DMS53 treated with DMSO at 0.1 percent for 48 hours (cell line): Measurements from ENCODE around the gene SOAT1.

Source experiments
- DNase-seq: peaks from one replicate; lab custom pipeline; 2025; ENCODE audit not compliant: unreplicated experiment; lab: John Stamatoyannopoulos, UW

SOAT1 gene

DNA sequence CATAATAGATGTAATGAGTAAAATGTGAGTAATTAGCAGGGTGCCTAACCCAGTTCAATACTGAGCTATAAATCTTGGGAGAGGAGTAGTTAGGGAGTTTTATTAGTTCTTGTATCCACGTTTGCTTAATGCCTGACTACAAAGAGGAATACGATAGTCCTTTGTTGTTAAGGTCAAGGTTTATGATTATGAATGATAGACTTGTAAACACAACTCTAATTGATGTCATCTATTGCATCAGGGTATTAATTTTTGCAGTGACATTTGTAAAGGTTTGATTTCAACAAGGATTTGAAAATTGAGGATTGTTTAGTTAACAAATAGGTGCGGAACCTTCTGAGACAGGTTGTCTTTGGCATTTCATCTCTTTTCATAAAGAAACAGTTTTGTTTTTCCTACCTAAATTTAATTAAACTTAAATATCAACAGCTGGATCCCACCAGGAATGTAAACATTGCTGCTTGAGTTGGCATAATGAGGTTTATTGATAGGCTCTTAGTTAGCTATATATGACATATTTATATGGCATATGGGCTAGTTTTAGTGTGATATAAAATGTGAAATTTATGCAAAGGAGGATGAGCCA is 9.7 kb downstream of the SOAT1 start:
- DNase-seq = no peak

DNA sequence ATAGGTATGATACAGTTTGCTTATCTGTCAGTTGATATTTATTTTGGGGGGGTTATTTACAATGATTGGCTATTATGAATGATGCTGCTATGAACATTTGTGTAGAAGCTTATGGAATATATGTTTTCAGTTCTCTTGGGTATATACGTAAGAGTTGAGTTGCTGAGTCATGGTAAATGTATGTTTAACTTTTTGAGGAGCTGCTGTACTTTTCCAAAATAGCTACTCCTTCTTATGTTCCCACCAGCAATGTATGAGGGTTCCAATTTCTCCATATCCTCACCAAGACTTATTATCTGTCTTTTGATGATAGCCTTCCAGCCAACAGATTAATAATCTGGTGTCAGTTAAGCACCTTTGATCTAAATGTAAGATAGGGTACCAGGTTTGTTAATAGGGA is 11.9 kb downstream of the SOAT1 start:
- DNase-seq = no peak

DNA sequence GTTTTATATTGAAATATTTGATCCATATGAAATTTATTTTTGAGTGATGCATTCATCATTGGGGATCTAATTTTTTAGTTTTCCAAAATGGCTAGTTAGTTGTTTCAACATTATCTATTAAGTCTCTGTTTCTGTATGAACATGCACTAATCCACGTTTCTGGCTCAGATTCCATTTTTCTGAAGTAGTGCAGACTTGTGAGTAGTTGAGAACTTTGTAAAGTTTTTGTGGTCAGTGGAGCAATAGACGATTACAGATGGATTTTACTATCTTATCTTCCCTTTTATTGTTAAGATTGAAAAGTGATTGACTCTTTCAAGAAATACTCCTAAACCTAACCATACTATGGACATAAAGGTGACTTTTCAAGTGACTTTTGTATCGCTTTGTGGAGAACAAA is 16.7 kb downstream of the SOAT1 start:
- no peak for DNase-seq

DNA sequence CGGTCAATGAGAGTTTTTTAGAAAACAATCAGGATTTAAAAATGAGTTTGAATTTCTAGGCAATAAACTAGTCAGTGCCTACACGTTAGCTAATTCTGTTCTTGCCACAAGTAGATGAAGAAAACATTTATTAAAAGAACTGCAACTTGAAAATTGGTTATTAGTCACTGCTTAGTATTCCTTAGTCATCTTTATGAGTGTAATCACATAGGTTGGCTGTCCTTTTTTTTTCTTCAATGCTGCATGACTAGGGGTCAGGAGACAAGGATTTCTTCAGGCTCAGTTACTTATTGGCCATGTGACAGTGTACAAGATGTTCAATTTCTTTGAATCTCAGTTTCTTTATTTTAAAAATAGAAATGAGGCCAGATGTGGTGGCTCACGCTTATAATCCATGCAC is 17.1 kb downstream of the SOAT1 start:
- DNase-seq = no peak

DNA sequence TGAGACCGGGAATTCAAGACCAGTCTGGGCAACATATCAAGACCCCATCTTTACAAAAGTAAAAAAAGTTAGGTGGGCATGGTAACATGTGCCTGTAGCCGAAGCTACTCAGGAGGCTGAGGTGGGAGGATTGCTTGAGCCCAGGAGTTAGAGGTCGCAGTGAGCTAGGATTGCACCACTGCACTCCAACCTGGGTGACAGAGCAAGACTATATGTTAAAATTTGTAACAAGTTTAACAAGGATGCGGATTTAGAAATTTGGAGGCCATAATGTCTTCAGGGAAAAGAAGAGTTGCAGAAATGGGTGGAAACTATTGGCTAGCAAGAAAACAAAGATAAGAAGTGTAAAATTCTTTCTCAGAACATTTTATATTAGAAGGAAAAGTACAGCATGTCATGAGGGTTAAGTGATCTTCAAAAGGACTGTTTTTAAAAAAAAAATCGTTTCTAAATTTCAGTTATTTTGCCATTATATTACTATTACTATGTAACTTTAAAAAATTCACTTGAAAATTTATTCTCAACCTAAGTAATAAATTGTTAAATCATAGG is 17.6 kb downstream of the SOAT1 start:
- DNase-seq = no peak

DNA sequence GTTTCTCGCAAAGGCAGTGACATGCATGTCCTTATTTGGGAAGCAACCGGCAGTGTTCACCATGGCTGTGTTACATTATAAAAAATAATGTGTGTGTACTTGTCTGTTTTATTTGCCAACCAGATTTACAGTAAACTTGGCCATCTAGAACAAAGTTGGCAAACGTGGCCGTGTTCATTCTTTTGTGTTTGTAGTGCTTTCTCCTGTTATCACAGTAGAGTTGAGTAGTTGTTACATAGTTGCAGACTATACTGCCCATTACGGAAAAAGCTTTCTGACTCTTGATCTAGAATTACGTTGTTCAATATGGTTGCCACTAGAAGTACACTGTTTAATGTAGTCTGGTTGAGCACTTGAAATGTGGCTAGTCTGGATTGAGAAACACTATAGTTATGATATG is 19.4 kb downstream of the SOAT1 start:
- DNase-seq = no peak

DNA sequence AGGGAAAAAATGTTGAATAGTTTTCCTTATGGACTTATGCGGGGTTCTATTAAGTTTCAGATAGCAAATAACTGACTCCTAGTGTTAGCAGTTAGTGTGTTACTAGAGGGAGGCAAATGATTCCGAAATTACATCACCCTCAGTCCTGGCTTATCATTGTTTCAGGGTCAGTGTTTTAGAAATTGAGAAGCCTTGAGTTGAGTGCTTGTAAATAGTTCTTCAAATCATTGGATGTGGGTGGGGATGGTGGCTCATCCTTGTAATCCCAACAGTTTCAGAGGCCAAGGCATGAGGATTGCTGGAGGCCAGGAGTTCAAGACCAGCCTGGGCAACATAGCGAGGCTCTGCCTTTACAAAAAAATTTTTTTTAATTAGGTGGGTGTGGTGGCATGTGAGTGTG is 21.3 kb downstream of the SOAT1 start:
- DNase-seq = no peak

DNA sequence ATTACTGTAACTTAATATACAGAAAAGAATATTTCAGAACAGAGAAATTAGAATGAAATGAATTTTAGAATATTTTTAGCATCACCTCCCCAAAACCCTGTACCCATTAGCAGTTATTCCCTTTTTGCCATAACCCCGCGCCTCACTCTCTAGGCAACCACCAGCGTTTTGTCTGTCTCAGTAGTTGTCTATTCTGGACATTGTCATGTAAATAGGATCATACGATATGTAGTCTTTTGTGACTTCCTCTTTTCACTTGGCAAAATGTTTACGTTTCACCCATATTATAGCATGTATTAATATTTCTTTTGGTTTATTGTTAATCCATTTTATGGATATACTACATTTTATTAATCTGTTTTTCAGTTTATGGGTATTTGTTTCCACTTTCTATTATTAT is 24.9 kb downstream of the SOAT1 start:
- DNase-seq = no peak

DNA sequence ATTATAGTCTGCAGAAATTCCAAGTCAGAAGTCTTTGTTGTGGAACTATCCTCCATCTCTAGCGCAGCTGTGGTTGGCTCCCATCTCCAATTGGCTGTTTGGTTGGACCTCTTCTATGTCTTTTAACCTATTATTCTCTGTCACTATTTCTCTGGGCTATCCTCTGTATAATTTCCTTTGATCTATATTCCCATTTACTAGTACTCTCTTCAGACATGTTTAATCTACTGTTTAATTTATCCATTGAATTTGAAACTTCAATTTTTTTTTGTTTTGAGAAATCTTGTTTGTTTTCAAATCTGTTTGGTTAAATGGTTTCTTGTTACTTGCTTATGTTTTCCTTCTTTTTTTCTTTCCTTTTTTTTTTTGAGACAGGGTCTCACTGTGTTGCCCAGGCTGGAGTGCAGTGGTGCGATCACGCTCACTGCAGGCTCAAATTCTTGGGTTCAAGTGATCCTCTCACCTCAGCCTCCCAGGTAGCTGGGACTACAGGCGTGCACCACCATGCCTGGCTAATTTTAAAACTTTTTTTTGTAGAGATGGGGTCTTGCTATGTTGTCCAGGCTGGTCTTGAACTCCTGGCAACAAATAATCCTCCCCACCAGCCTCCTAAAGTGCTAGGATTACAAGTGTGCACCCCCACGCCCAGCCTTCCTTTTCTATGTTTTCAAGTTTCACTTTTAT is 28.1 kb downstream of the SOAT1 start:
- DNase-seq = no peak

DNA sequence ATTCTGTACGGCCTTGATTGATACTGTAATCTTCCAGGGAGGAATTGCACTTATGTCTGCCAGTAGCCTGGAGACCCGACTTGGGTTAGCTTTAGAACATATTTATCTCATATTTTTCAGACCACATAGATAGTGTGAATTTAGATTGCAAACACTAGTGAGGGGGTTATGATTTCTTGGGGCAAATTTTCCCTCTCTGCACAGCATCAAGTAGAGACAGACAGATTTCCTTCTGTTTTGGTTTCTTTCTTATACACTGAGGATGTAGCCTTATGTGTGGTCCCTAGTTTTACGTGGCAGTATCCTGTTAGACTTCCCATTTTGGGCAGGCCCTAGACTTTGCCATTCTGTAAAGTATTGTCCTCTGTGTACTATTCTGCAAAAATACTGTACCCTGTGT is 29.0 kb downstream of the SOAT1 start:
- no peak for DNase-seq

DNA sequence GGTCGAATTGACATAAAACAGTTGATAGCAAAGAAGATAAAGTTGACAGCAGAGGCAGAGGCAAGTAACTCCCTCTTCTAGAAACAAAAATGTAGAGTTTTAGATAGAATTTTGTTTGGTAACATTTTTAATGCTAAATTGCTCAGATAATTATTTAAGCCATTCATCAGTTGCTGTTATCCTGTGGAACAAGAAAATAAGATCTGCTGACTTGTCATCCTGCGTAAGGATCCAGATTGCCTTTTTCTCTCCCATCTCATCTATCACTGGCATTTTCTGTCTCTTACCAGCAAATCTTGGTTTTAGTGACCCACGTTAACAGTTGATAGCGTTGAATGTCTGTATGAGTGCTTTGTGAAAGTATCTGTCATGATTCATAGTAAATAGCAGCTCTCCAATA is 29.8 kb downstream of the SOAT1 start:
- no peak for DNase-seq

DNA sequence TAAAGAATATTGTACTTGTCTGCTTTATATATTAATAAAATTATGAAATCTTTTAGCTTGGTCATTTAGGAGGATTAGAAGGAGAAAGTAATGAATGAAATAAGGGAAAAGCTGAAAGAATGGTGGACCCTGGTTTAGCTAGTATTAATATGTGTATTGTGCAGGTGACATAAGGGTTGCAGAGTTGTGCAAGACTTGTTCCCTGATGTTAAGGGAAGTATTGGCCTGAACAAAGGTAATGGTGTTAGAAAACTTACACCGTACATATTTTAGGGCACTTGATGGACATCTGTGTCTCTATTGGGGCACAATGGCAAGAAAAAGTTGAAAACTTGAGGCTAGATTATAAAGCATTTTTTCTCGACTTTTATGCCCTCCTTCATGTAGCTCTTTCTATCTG is 32.2 kb downstream of the SOAT1 start:
- no peak for DNase-seq

DNA sequence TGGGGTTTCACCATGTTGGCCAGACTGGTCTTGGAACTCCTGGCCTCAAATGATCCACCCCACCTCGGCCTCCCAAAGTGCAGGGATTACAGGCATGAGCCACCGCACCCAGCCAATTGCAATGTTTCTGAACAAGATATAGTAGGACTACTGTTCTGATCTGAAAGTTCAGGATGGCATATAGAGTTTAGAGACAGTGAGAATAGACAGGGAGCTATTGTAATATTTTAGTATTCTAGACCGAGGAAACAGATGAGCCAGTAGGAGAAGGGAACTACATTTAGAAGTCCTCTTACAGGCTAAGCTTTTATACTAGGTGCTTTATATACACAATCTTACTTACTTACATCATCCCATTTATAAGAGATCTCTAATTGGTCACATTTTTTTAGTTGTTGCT is 33.1 kb downstream of the SOAT1 start:
- DNase-seq = no peak

DNA sequence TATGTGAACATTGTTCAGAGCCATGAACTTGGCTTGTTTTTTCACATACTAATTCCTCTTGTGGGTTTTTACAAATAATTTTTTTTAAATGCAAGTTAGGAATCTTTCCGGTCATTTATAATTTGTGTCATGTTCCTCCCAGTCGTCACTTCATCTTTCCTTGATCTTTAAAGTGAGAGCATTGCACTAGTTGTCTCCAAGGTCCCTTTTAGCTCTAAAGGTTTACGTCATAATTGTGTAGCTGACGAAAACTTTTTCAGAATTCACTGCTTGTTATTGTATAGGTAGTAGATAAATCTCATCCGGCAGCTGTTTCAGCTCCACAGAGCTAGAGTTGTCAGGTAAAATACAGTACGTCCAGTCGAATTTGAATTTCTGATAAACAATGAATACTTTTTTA is 33.6 kb downstream of the SOAT1 start:
- DNase-seq = no peak

DNA sequence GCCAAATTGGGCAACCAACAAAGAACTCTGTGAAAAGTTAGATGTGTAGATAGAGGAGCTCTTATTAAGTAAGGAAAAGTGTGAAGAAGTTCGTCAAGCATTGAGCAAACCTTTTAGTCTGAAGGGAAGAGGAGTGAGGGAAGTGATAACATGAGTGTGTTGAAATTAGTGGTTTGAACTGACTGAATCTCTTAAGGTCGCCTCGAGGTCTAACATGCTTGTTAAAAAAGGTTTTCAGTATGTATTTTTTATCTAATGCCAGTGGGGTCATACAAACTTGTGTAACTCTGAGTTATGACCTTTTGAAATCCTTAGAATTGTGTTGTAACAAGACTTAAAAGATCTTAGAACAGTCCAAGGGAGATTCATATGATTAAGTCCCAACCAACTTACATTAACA is 34.1 kb downstream of the SOAT1 start:
- no peak for DNase-seq

DNA sequence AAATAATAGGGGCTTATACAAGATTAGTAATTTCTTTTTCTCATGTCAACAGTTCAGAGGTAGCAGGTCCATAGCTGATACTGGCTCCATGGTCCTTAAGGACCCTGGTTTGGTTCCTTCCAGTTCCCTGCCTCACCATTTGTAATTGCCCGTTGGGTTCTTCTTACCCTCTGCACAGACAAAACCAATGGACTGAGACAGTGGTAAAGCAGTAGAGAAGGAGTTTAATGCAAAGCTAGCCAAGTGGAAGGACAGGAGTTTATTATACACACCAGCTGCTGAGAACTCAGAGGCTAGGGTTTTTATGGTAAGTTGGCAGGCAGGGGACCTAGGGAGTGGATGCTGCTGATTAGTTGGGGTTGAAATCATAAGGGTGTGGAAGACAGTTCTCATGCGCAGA is 36.3 kb downstream of the SOAT1 start:
- DNase-seq = no peak

DNA sequence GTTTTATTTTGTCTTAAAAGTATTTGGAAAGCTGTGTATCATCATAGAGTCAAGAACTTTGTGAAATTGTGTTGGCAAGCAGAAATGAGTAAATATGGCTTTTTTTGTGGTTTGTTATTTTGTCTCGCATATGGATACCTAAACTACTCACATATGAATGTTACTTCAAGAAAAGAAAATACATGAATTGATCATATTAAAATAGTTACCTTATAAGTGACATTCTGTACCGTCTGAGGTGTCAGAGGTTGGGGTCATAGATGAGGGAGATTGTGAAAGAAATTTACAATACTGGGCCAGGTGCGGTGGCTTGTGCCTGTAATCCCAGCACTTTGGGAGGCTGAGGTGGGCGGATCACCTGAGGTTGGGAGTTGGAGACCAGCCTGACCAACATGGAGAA is 40.8 kb downstream of the SOAT1 start:
- DNase-seq = no peak

DNA sequence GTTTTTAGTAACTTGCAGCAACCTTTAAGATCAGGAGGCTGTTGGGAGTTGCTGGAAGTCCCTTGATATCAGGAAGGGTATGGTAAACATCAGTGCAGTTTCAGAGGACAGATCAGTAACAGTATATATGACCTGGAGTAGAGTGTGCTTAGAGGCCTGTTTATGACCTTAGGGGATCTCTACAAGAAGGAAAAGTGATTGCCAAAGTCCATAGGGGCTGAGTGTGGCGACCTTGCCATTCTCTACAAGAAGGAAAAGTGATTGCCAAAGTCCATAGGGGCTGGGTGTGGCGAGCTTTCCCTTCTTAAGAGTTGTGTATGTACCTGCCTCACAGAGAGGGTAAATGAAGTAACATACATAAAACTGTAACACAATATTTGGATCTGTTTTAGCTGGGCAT is 43.7 kb downstream of the SOAT1 start:
- DNase-seq = no peak

DNA sequence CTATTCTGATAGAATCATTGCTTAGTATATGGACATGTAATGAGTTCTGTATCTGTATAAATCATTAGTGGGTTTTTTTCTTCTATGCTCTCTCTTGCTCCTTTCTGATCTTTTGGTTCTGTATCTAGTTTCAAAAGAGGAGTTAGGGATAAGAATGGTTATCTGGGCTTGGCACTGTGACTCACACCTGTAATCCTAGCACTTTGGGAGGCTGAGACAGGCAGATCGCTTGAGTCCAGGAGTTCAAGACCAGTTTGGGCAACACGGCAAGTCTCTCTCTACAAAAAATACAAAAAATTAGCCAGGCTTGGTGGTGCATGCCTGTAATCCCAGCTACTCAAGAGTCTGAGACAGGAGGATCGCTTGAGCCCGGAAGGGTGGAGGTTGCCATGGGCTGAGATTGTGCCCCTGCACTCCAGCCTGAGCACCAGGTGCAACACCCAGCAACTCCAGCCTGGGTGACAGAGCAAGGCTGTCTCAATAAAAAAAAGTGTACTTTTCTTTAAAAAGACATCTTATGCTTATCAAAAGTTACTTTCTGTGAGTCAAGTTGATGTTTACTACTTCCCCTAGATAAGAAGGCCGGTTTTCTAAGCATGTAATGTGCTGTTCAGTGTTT is 44.5 kb downstream of the SOAT1 start:
- no peak for DNase-seq

DNA sequence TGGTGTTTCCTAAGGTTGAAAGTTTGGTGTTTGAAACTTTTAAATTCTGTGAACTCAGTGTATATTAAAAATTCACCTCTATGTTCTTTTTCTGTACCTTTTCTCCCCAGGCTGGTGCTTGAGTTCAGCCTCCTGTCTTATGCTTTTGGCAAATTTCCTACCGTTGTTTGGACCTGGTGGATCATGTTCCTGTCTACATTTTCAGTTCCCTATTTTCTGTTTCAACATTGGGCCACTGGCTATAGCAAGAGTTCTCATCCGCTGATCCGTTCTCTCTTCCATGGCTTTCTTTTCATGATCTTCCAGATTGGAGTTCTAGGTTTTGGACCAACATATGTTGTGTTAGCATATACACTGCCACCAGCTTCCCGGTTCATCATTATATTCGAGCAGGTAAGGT is 47.3 kb downstream of the SOAT1 start:
- DNase-seq = no peak

DNA sequence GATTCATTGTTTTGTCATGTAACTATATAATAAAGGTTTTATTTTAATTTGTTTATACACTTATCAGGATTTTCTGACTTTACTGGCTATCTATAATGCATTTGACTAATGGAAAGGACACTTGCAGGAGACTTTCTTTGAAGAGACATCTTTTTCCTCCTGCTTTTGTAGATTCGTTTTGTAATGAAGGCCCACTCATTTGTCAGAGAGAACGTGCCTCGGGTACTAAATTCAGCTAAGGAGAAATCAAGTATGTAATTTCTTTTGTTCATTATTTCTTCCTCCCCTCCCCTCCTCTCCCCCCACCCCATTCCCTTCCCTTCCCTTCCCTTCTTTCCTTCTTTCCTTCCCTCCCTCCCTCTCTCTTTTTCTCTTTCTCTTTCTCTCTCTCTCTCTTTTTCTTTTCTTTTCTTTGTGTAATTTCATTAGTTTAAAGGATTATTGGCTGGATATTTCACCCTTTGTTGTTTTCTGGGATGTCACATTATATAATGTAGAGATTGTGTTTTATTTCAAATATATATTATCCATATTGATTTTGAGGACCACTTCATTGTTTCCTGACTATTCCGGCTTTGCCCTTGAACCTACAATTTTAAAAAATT is 48.4 kb downstream of the SOAT1 start:
- DNase-seq = no peak

DNA sequence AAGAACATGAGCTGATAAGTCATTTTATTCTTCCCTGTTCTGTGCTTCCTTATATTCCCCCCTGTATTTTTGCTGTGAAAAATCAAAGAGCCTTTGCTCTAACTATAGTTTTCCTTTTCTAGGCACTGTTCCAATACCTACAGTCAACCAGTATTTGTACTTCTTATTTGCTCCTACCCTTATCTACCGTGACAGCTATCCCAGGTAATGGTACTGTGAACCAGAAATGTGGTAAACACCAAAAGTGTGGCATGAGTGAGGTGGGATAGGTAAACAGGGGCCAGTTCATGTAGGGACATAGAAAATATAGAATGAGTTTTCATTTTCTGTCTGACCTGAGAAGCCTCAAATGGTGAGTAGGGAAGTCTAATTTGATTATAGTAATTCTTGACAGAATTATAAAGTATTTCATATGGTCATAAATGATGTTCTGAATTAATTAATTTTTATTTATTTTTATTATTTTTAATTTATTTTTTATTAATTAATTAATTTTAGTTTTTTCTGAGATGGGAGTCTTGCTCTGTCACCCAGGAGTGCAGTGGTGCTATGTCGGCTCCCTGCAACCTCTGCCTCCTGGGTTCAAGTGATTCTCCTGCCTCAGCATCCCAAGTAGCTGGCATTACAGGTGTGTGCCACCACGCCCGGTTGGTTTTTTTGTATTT is 49.3 kb downstream of the SOAT1 start:
- no peak for DNase-seq
